Measurements from ENCODE around the gene PTS. TPM values are rescaled to one million over a fixed set of nuclear protein-coding genes. Genes with fewer than 3 reads are reported as not detected.

The PTS gene
- total RNA-seq, 1 donor from 2014 or later = 108 TPM

DNA sequence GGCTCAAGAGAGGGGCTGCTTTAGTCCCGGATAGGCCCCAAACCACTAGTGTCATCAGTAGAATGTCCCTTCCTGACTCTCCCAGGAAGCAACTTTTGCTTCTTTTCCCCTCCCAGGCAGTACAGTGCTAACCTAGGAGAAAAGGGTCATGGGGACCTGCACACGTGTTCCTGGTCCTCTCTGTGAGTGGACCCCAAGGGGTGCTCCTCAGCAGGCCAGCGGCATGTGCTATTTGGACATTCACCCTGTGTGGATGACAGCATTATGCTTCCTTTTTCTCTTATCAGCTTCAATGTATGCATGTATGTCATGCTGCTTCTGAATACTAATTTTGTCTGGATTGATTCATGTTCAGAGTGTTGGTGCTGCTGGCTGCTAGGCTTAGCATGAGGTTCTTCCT lies 52.6 kb downstream of the PTS start:
- no peak for DNase-seq (ENCODE audit: low spot score)
- H3K4me1 ChIP-seq = no peaks in the 10 kb centered on the region
- no peaks in the 10 kb centered on the region for H3K9me3 Mint-ChIP-seq
- no peaks in the 10 kb centered on the region for H3K79me2 ChIP-seq (ENCODE audit: low read depth)
- no peaks in the 10 kb centered on the region for H3K36me3 ChIP-seq
- H3K27me3 Mint-ChIP-seq (ENCODE audit: insufficient read depth, low read depth) = peaks cover 5% of the 10 kb centered on the region
- peaks cover 4% of the 10 kb centered on the region for H3K27me3 ChIP-seq
- H3K27ac ChIP-seq = no peak overlapping the region
- H3K9me3 ChIP-seq (ENCODE audit: low read depth) = no peaks in the 10 kb centered on the region
- H2AFZ ChIP-seq (replicated peaks) = no peak overlapping the region
- no peak overlapping the region for H3K9ac ChIP-seq
- H3K4me2 ChIP-seq = no peak overlapping the region
- H3F3A ChIP-seq (ENCODE audit: low read depth) = no peaks in the 10 kb centered on the region
- peak overlapping the region; percentile 1 for H3K27ac Mint-ChIP-seq
- no peak for TF ChIP-seq EZH2phosphoT487 (IDR thresholded peaks at IDR 0.05)
- TF ChIP-seq, protein P1, sequence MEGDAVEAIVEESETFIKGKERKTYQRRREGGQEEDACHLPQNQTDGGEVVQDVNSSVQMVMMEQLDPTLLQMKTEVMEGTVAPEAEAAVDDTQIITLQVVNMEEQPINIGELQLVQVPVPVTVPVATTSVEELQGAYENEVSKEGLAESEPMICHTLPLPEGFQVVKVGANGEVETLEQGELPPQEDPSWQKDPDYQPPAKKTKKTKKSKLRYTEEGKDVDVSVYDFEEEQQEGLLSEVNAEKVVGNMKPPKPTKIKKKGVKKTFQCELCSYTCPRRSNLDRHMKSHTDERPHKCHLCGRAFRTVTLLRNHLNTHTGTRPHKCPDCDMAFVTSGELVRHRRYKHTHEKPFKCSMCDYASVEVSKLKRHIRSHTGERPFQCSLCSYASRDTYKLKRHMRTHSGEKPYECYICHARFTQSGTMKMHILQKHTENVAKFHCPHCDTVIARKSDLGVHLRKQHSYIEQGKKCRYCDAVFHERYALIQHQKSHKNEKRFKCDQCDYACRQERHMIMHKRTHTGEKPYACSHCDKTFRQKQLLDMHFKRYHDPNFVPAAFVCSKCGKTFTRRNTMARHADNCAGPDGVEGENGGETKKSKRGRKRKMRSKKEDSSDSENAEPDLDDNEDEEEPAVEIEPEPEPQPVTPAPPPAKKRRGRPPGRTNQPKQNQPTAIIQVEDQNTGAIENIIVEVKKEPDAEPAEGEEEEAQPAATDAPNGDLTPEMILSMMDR (IDR thresholded peaks at IDR 0.05) = no peak
- TF ChIP-seq EZH2 (IDR thresholded peaks at IDR 0.05) = no peak
- H3K4me1 Mint-ChIP-seq = peaks cover 8% of the 10 kb centered on the region
- H3K4me3 Mint-ChIP-seq = no peak overlapping the region
- no peak overlapping the region for H3K4me3 ChIP-seq
- H4K20me1 ChIP-seq (ENCODE audit: low read depth) = no peaks in the 10 kb centered on the region
- H3K36me3 Mint-ChIP-seq = no peaks in the 10 kb centered on the region

DNA sequence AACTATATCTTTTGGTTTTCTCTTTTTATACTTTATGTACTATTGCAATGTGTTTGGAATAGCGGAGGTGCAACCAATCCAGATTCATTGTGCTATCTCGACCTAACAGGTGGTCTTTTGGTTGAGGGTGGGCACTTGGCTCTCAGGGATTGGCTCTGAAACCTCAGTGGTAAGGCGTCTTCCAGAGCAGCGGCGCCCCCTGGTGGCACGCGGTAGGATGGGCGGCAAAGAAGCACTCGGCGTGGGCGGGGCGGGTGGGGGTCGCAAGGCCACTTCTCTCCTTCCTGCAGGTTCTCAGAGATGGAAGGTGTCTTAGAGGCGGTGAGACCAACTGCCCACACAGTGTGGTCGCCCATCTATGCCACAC lies 53.7 kb downstream of the PTS start:
- TF ChIP-seq EZH2phosphoT487 (IDR thresholded peaks at IDR 0.05) = no peak
- TF ChIP-seq EZH2 (IDR thresholded peaks at IDR 0.05) = no peak
- TF ChIP-seq, protein P1 (IDR thresholded peaks at IDR 0.05) = peak; percentile 78
- Histone ChIP-seq H3K9ac (no peak overlapping the region), H3K27me3 (peaks cover 4% of the 10 kb centered on the region), H3K4me1 (no peaks in the 10 kb centered on the region), H3K36me3 (no peaks in the 10 kb centered on the region), H3K4me3 (peak overlapping the region; percentile 44), H3K79me2 (ENCODE audit: low read depth) (no peaks in the 10 kb centered on the region), H4K20me1 (ENCODE audit: low read depth) (no peaks in the 10 kb centered on the region), H3K27ac (no peak overlapping the region), H3K9me3 (ENCODE audit: low read depth) (no peaks in the 10 kb centered on the region), H2AFZ (replicated peaks) (peak overlapping the region; percentile 99), H3K4me2 (peak overlapping the region; percentile 80), H3F3A (ENCODE audit: low read depth) (no peaks in the 10 kb centered on the region)
- DNase-seq (ENCODE audit: low spot score) = peak; percentile 83
- Mint-ChIP-seq H3K9me3 (no peaks in the 10 kb centered on the region), H3K27me3 (ENCODE audit: insufficient read depth, low read depth) (peaks cover 5% of the 10 kb centered on the region), H3K36me3 (no peaks in the 10 kb centered on the region), H3K4me1 (peaks cover 8% of the 10 kb centered on the region), H3K4me3 (no peak overlapping the region), H3K27ac (no peak overlapping the region)

DNA sequence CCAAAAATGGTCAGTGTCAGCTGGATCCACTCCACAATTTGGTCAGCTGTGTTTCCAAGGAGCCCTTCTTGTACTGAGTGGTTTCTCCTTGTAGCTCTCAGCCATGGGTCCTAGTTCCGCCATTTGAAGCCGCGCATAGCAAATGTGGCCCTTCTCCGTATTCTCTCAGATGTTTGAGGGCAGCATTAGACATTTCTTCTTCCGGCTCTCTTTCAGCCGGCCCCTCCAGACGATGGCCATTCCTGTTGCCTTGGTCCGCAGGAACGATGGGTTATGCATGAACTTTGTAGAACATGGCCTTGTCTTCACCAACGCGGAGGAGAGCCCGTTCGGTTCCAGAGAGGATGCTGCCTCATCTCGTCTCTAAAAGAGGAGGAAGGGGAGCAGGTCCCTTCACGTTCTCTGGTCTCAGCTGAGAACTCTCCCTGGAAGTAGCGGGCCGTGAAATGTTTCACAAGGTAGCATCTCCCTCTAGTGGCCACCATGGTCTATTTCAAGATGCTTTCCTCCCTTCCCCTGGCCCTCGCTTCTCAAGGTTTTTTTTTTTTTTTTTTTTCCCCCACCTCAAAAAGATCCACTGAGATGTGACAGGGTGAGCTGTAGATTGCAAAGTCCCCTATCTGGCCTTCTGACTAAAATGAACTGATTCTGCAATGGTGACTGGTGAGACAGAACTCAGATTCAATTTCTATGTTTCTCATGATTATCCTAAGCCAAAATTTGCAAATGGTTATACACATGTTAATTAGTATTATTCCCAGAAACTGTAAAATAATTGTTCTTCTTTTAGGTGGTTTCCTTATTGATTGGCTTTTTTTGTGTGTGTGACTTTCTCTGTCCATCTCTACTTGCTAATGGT lies 54.3 kb downstream of the PTS start:
- peak overlapping the region; percentile 44 for H3K4me3 ChIP-seq
- H3K9me3 ChIP-seq (ENCODE audit: low read depth) = no peaks in the 10 kb centered on the region
- no peaks in the 10 kb centered on the region for H4K20me1 ChIP-seq (ENCODE audit: low read depth)
- H3K27me3 ChIP-seq = peaks cover 4% of the 10 kb centered on the region
- H3K79me2 ChIP-seq (ENCODE audit: low read depth) = no peaks in the 10 kb centered on the region
- peaks cover 5% of the 10 kb centered on the region for H3K27me3 Mint-ChIP-seq (ENCODE audit: insufficient read depth, low read depth)
- H3K27ac Mint-ChIP-seq = no peak overlapping the region
- peaks cover 8% of the 10 kb centered on the region for H3K4me1 Mint-ChIP-seq
- no peaks in the 10 kb centered on the region for H3K9me3 Mint-ChIP-seq
- H3K36me3 ChIP-seq = no peaks in the 10 kb centered on the region
- TF ChIP-seq, protein P1 (IDR thresholded peaks at IDR 0.05) = peak; percentile 68
- TF ChIP-seq EZH2 (IDR thresholded peaks at IDR 0.05) = no peak
- peak overlapping the region; percentile 75 for H3K4me3 Mint-ChIP-seq
- peak overlapping the region; percentile 80 for H3K4me2 ChIP-seq
- no peak overlapping the region for H3K9ac ChIP-seq
- no peak overlapping the region for H3K27ac ChIP-seq
- peak; percentile 91 for DNase-seq (ENCODE audit: low spot score)
- H3K36me3 Mint-ChIP-seq = no peaks in the 10 kb centered on the region
- no peaks in the 10 kb centered on the region for H3F3A ChIP-seq (ENCODE audit: low read depth)
- peak overlapping the region; percentile 99 for H2AFZ ChIP-seq (replicated peaks)
- peaks cover under 1% of the 10 kb centered on the region for H3K4me1 ChIP-seq

All from neural progenitor cell (in vitro differentiated cells).